Fibroblast of lung (primary cell): ENCODE data around the gene CAMTA1. TPM values are rescaled to one million over a fixed set of nuclear protein-coding genes. Genes with fewer than 3 reads are reported as not detected.

Experiments used
- DNase-seq, 2 donors: peaks; one replicate each; pipeline versions ENCODE4 v3.0.0 to v3.0.0-alpha.2; 2010; ENCODE audit warnings: low read depth in 2 of 2
- H2AFZ ChIP-seq: 2 replicates; pipeline ENCODE4 v1.5.1; 2012; ENCODE audit warnings: low read length, control low read depth, inconsistent platforms
- H3K27ac ChIP-seq: 2 replicates; pipeline ENCODE4 v1.5.1; 2011; ENCODE audit warnings: low read length, control low read depth; ENCODE audit not compliant: insufficient read depth
- H3K27me3 ChIP-seq: 2 replicates; pipeline ENCODE4 v1.5.1; 2011; ENCODE audit warnings: mild to moderate bottlenecking, low read length; ENCODE audit not compliant: control insufficient read depth, insufficient read depth
- H3K36me3 ChIP-seq: 2 replicates; pipeline ENCODE4 v1.5.1; 2011; ENCODE audit warnings: low read length; ENCODE audit not compliant: control insufficient read depth, insufficient read depth
- H3K4me1 ChIP-seq: 2 replicates; pipeline ENCODE4 v1.5.1; 2011; ENCODE audit warnings: low read length; ENCODE audit not compliant: control insufficient read depth, insufficient read depth; ENCODE audit errors: extremely low read depth
- H3K4me2 ChIP-seq: 2 replicates; pipeline ENCODE4 v1.5.1; 2011; ENCODE audit warnings: low read length, control low read depth; ENCODE audit not compliant: insufficient read depth; ENCODE audit errors: extremely low read depth
- H3K4me3 ChIP-seq, 4 experiments: fragments of 200-600 bp in 1 of 4; sonication (generic) in 1 of 4; replicated peaks in 1 of 4; 2 replicates each; pipeline ENCODE4 v1.5.1; 2011 to 2016; ENCODE audit warnings: low read length in 4 of 4, low read depth in 3 of 4, mild to moderate bottlenecking in 3 of 4, control low read depth in 2 of 4, inconsistent platforms in 1 of 4, mixed read lengths in 1 of 4; ENCODE audit not compliant: insufficient read depth in 1 of 4; ENCODE audit errors: control extremely low read depth in 1 of 4
- H3K79me2 ChIP-seq: 2 replicates; pipeline ENCODE4 v1.5.1; 2012; ENCODE audit warnings: mild to moderate bottlenecking, low read length, inconsistent platforms; ENCODE audit not compliant: control insufficient read depth, insufficient read depth
- H3K9ac ChIP-seq: 2 replicates; pipeline ENCODE4 v1.5.1; 2011; ENCODE audit warnings: mild to moderate bottlenecking, low read length, control low read depth; ENCODE audit not compliant: insufficient read depth
- H3K9me3 ChIP-seq: 2 replicates; pipeline ENCODE4 v1.5.1; 2012; ENCODE audit warnings: low read depth, low read length; ENCODE audit not compliant: control insufficient read depth, insufficient read depth
- H4K20me1 ChIP-seq: 2 replicates; pipeline ENCODE4 v1.5.1; 2011; ENCODE audit warnings: low read length; ENCODE audit not compliant: control insufficient read depth, insufficient read depth; ENCODE audit errors: extremely low read depth
- CTCF ChIP-seq, 2 donors: IDR thresholded peaks in 1 of 2; conservative IDR thresholded peaks in 1 of 2; 1 replicate in 1 of 2; 2 replicates in 1 of 2; pipeline ENCODE4 v1.5.1; 2011 to 2012; ENCODE audit warnings: low read length in 2 of 2, control low read depth in 1 of 2, inconsistent platforms in 1 of 2, low read depth in 1 of 2, mild to moderate bottlenecking in 1 of 2
- EZH2 ChIP-seq: IDR thresholded peaks from 2 replicates; pipeline ENCODE4 v1.5.1; 2012; ENCODE audit warnings: low read length, control low read depth, mild to moderate bottlenecking; ENCODE audit errors: missing control alignments
- polyA plus RNA-seq, 2 donors: library from polyadenylated mRNA; depleted of rRNA in 1 of 2; stranded (reverse) in 1 of 2; unstranded in 1 of 2; fragments of >200 nt; gene quantifications; 2 replicates each; pipeline ENCODE4 v1.2.1, GENCODE V29; 2011 to 2012; ENCODE audit warnings: missing spikeins in 1 of 2
- total RNA-seq: library from RNA; depleted of rRNA; stranded (reverse); fragments of >200 nt; gene quantifications from 2 replicates; pipeline ENCODE4 v1.2.1, GENCODE V29; 2014

Gene CAMTA1
- total and polyA plus RNA-seq, 2 donors (not counting 1 experiment from before 2014, with no cell fraction given): 47.6 to 86.0 TPM

GRCh38 chr1:6796095-6796494 is 10.8 kb downstream of the CAMTA1 start:
- Histone ChIP-seq H3K4me3 (no peak overlapping the region), H3K4me2 (no peak overlapping the region), H3K9me3 (no peaks in the 10 kb centered on the region), H3K9ac (no peak overlapping the region), H3K27ac (peak overlapping the region; percentile 53), H4K20me1 (no peaks in the 10 kb centered on the region), H2AFZ (no peak overlapping the region), H3K36me3 (no peaks in the 10 kb centered on the region), H3K79me2 (peaks cover 33% of the 10 kb centered on the region), H3K4me1 (peaks cover 9% of the 10 kb centered on the region), H3K27me3 (no peaks in the 10 kb centered on the region)
- DNase-seq: peak in 1 of 2 donors; percentile 20
- no peak for TF ChIP-seq EZH2
- no peak for TF ChIP-seq CTCF (conservative IDR thresholded peaks at IDR 0.05 in 1 of 2, IDR thresholded peaks at IDR 0.05 in 1 of 2; ENCODE audit: low read depth in 1 of 2, low read length in 2 of 2)

GRCh38 chr1:6799499-6799898 is 14.2 kb downstream of the CAMTA1 start:
- Histone ChIP-seq H3K36me3 (no peaks in the 10 kb centered on the region), H3K4me1 (peaks cover 16% of the 10 kb centered on the region), H3K4me3 (no peak overlapping the region), H4K20me1 (no peaks in the 10 kb centered on the region), H3K27ac (no peak overlapping the region), H2AFZ (no peak overlapping the region), H3K9ac (no peak overlapping the region), H3K4me2 (no peak overlapping the region), H3K9me3 (no peaks in the 10 kb centered on the region), H3K27me3 (no peaks in the 10 kb centered on the region), H3K79me2 (peaks cover 44% of the 10 kb centered on the region)
- TF ChIP-seq CTCF (conservative IDR thresholded peaks at IDR 0.05 in 1 of 2, IDR thresholded peaks at IDR 0.05 in 1 of 2; ENCODE audit: low read depth in 1 of 2, low read length in 2 of 2) (no peak), EZH2 (no peak)
- DNase-seq: no peak

- H3K4me3 ChIP-seq: peak overlapping the region in 3 of 4 experiments; percentile 2 to 6 (median 4)
Observed at GRCh38 chr1:6800745-6801144, 15.5 kb downstream of the CAMTA1 start.

More at GRCh38 chr1:6800745-6801144, 15.5 kb downstream of the CAMTA1 start:
- peak; percentile 60 to 74 for DNase-seq
- Histone ChIP-seq H3K4me1 (peaks cover 14% of the 10 kb centered on the region), H3K36me3 (no peaks in the 10 kb centered on the region), H3K27me3 (no peaks in the 10 kb centered on the region), H3K9ac (no peak overlapping the region), H2AFZ (peak overlapping the region; percentile 3), H3K4me2 (peak overlapping the region; percentile 44), H3K79me2 (peaks cover 47% of the 10 kb centered on the region), H3K27ac (peak overlapping the region; percentile 52), H3K9me3 (no peaks in the 10 kb centered on the region), H4K20me1 (no peaks in the 10 kb centered on the region)
- TF ChIP-seq CTCF (conservative IDR thresholded peaks at IDR 0.05 in 1 of 2, IDR thresholded peaks at IDR 0.05 in 1 of 2; ENCODE audit: low read depth in 1 of 2, low read length in 2 of 2) (no peak), EZH2 (no peak)
